ENCODE data around the gene TEPSIN. TPM values are rescaled to one million over a fixed set of nuclear protein-coding genes. Genes with fewer than 3 reads are reported as not detected.

Gene TEPSIN
- total and polyA plus RNA-seq, 2 donors (not counting 3 experiments of a cell fraction or from before 2014, with no cell fraction given) = 41.6 to 45.3 TPM

DNA sequence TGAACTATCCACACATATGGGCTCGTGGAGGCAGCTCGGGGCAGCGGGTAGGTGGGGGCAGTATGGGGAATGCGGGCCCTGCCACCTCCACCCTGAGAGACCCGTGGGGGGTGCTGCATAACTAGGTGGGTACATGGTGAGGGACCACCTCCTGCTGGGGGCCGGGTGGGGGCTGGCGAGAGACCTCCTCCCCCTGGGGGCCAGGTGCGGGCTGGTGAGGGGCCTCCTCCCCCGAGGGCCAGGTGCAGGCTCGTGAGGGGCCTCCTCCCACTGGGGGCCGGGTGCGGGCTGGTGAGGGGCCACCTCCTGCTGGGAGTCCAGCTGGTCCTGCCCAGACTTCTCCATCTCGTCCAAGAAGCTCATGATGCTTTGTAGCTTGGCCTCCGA, 41.5 kb downstream of the TEPSIN start:
- POLR2A ChIA-PET = no interaction called here
- Histone ChIP-seq H3K4me2 (ENCODE audit: insufficient read depth, low read length) (no peak overlapping the region), H3K36me3 (ENCODE audit: control insufficient read depth in 2 of 2, extremely low read depth in 1 of 2, insufficient read depth in 2 of 2, low read length in 2 of 2) (peaks cover 0 to 3% of the 10 kb centered on the region in 2 experiments), H3K27me3 (ENCODE audit: control insufficient read depth in 2 of 2, insufficient read depth in 2 of 2, low read length in 2 of 2) (no peaks in the 10 kb centered on the region), H3K9me3 (replicated peaks; ENCODE audit: control insufficient read depth, insufficient read depth, low read length) (no peaks in the 10 kb centered on the region), H3K9me1 (replicated peaks; ENCODE audit: control insufficient read depth, extremely low read depth, insufficient read depth, low read length) (no peaks in the 10 kb centered on the region), H3K4me1 (ENCODE audit: control insufficient read depth, extremely low read depth, insufficient read depth, low read length) (no peaks in the 10 kb centered on the region), H3K4me3 (replicated peaks in 1 of 3; ENCODE audit: insufficient read depth in 1 of 3, low read depth in 1 of 3, low read length in 3 of 3) (no peak overlapping the region), H2AFZ (ENCODE audit: low read depth, low read length) (no peak overlapping the region), H3K79me2 (ENCODE audit: control insufficient read depth, insufficient read depth, low read length) (no peaks in the 10 kb centered on the region), H4K20me1 (replicated peaks; ENCODE audit: control insufficient read depth, extremely low read depth, insufficient read depth, low read length) (no peaks in the 10 kb centered on the region), H3K9ac (replicated peaks; ENCODE audit: extremely low read depth, insufficient read depth, low read length) (no peak overlapping the region), H3K27ac (ENCODE audit: insufficient read depth, low read depth, low read length) (no peak overlapping the region)
- no peak for DNase-seq (ENCODE audit: low read depth, low spot score)
- CTCF ChIA-PET = interaction anchor here (1.3 to 1.5 kb wide), 2 partner anchors 43 to 55 kb away, joined by 3 to 7 read pairs; no protein-coding TSS in a partner anchor
- no peak for TF ChIP-seq EZH2 (IDR thresholded peaks at IDR 0.05; ENCODE audit: borderline replicate concordance, low read depth, low read length, severe bottlenecking)
- TF ChIP-seq, protein P1, sequence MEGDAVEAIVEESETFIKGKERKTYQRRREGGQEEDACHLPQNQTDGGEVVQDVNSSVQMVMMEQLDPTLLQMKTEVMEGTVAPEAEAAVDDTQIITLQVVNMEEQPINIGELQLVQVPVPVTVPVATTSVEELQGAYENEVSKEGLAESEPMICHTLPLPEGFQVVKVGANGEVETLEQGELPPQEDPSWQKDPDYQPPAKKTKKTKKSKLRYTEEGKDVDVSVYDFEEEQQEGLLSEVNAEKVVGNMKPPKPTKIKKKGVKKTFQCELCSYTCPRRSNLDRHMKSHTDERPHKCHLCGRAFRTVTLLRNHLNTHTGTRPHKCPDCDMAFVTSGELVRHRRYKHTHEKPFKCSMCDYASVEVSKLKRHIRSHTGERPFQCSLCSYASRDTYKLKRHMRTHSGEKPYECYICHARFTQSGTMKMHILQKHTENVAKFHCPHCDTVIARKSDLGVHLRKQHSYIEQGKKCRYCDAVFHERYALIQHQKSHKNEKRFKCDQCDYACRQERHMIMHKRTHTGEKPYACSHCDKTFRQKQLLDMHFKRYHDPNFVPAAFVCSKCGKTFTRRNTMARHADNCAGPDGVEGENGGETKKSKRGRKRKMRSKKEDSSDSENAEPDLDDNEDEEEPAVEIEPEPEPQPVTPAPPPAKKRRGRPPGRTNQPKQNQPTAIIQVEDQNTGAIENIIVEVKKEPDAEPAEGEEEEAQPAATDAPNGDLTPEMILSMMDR (IDR thresholded peaks at IDR 0.05; ENCODE audit: extremely low read depth in 1 of 2, insufficient read depth in 1 of 2, low read depth in 1 of 2, low read length in 2 of 2) = no peak
- TF ChIP-seq, protein P2, sequence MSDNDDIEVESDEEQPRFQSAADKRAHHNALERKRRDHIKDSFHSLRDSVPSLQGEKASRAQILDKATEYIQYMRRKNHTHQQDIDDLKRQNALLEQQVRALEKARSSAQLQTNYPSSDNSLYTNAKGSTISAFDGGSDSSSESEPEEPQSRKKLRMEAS (IDR thresholded peaks at IDR 0.05; ENCODE audit: insufficient read depth, insufficient read length) = no peak
- no peak for TF ChIP-seq JUN (IDR thresholded peaks at IDR 0.05; ENCODE audit: borderline replicate concordance, insufficient read depth, insufficient read length, low read depth)
- TF ChIP-seq POLR2A (IDR thresholded peaks at IDR 0.05; ENCODE audit: low read depth, low read length) = no peak
- no peak for TF ChIP-seq MYC (IDR thresholded peaks at IDR 0.05; ENCODE audit: low read depth, low read length)
- no peak for TF ChIP-seq POLR2AphosphoS5 (IDR thresholded peaks at IDR 0.05; ENCODE audit: insufficient read depth, low read depth, low read length)
- no peak for TF ChIP-seq GATA2 (IDR thresholded peaks at IDR 0.05; ENCODE audit: insufficient read depth, insufficient read length, low read depth, low read length)
- intact Hi-C loops (cut with micrococcal nuclease) = no loop called here
- FAIRE-seq = no peak
- no TSS peak for BruUV-seq (replicated peaks)
- dilution Hi-C loops (cut with MboI; ENCODE audit: extremely low pct_ligation_motif_present, low sequenced_read_pairs) = no loop called here

Measured in endothelial cell of umbilical vein (primary cell).